Keratinocyte (primary cell): ENCODE measurements around the gene GNB1. TPM values are rescaled to one million over a fixed set of nuclear protein-coding genes. Genes with fewer than 3 reads are reported as not detected.
A peak's percentile ranks its signal among the peaks of the same experiment; 100 is the strongest.

Experiments used
- DNase-seq: peaks from one replicate; pipeline ENCODE4 v3.0.0-alpha.2; 2011; ENCODE audit warnings: low read depth, missing footprints, low spot score
- FAIRE-seq: peaks from 2 replicates; lab custom pipeline; 2011; peaks lifted over from hg19 to GRCh38; lab: Jason Lieb, UNC
- H2AFZ ChIP-seq: 2 replicates; pipeline ENCODE4 v1.6.0; 2012; ENCODE audit warnings: low read length, control low read depth, inconsistent platforms; ENCODE audit not compliant: control insufficient read depth
- H3K27ac ChIP-seq: 2 replicates; pipeline ENCODE4 v1.5.1; 2011; ENCODE audit warnings: low read length; ENCODE audit not compliant: control insufficient read depth, insufficient read depth
- H3K27me3 ChIP-seq: 3 replicates; pipeline ENCODE4 v1.6.0; 2011; ENCODE audit warnings: low read length; ENCODE audit not compliant: control insufficient read depth, insufficient read depth; ENCODE audit errors: extremely low read depth
- H3K36me3 ChIP-seq, 2 experiments: 2 replicates in 1 of 2; 3 replicates in 1 of 2; pipeline ENCODE4 v1.5.1; 2011; ENCODE audit warnings: low read length in 2 of 2, mild to moderate bottlenecking in 1 of 2; ENCODE audit not compliant: control insufficient read depth in 2 of 2, insufficient read depth in 2 of 2; ENCODE audit errors: extremely low read depth in 1 of 2
- H3K4me1 ChIP-seq: 3 replicates; pipeline ENCODE4 v1.5.1; 2011; ENCODE audit warnings: low read length; ENCODE audit not compliant: control insufficient read depth, insufficient read depth; ENCODE audit errors: extremely low read depth
- H3K4me2 ChIP-seq: 3 replicates; pipeline ENCODE4 v1.6.0; 2011; ENCODE audit warnings: low read depth, low read length; ENCODE audit not compliant: control insufficient read depth, insufficient read depth; ENCODE audit errors: extremely low read depth
- H3K4me3 ChIP-seq, 3 experiments: fragments of 200-600 bp in 1 of 3; sonication (generic) in 1 of 3; 2 replicates in 2 of 3; 3 replicates in 1 of 3; pipeline ENCODE4 v1.5.1; 2011 to 2016; ENCODE audit warnings: low read length in 3 of 3, mild to moderate bottlenecking in 3 of 3, control low read depth in 2 of 3, inconsistent platforms in 1 of 3, low read depth in 1 of 3, mixed read lengths in 1 of 3, mixed run types in 1 of 3, moderate library complexity in 1 of 3; ENCODE audit not compliant: control insufficient read depth in 2 of 3, insufficient read depth in 2 of 3; ENCODE audit errors: extremely low read depth in 1 of 3
- H3K79me2 ChIP-seq: 2 replicates; pipeline ENCODE4 v1.6.0; 2012; ENCODE audit warnings: low read length; ENCODE audit not compliant: control insufficient read depth, insufficient read depth
- H3K9ac ChIP-seq: 3 replicates; pipeline ENCODE4 v1.6.0; 2011; ENCODE audit warnings: low read length; ENCODE audit not compliant: control insufficient read depth, insufficient read depth; ENCODE audit errors: extremely low read depth
- H3K9me1 ChIP-seq: 3 replicates; pipeline ENCODE4 v1.6.0; 2011; ENCODE audit warnings: low read length; ENCODE audit not compliant: control insufficient read depth, insufficient read depth; ENCODE audit errors: extremely low read depth
- H3K9me3 ChIP-seq: 2 replicates; pipeline ENCODE4 v1.5.1; 2012; ENCODE audit warnings: low read depth, low read length; ENCODE audit not compliant: control insufficient read depth
- H4K20me1 ChIP-seq: 3 replicates; pipeline ENCODE4 v1.6.0; 2011; ENCODE audit warnings: low read length; ENCODE audit not compliant: control insufficient read depth, insufficient read depth; ENCODE audit errors: extremely low read depth
- EZH2 ChIP-seq: IDR thresholded peaks from one replicate; pipeline ENCODE4 v1.6.1; 2012; ENCODE audit warnings: inconsistent platforms, mild to moderate bottlenecking, low read length, moderate library complexity
- dilution Hi-C: fragments of 300-500 bp; cut with MboI; formaldehyde crosslinking; loops from one replicate; pipeline ENCODE4 v1.7.0; 2020; ENCODE audit warnings: low sequenced_read_pairs; ENCODE audit not compliant: extremely low pct_ligation_motif_present
- polyA plus RNA-seq, 5 experiments: library from polyadenylated mRNA; depleted of rRNA in 3 of 5; stranded (reverse) in 3 of 5; stranded (forward) in 1 of 5; unstranded in 1 of 5; fragments of >200 nt; gene quantifications; 1 replicate in 1 of 5; 2 replicates in 3 of 5; 3 replicates in 1 of 5; pipeline versions ENCODE4 v1.2.1 to v1.2.3, GENCODE V29; 2011 to 2012; ENCODE audit warnings: missing spikeins in 2 of 5, low read depth in 1 of 5, low replicate concordance in 1 of 5
- TF ChIP-seq, protein P1 (sequence below), 3 experiments: IDR thresholded peaks in 1 of 3; conservative IDR thresholded peaks in 1 of 3; optimal IDR thresholded peaks in 1 of 3; 2 replicates in 2 of 3; 3 replicates in 1 of 3; pipeline versions ENCODE3 to v1.5.1; 2011; ENCODE audit warnings: low read length in 3 of 3, mild to moderate bottlenecking in 3 of 3, moderate library complexity in 2 of 3, control low read depth in 1 of 3, inconsistent platforms in 1 of 3; ENCODE audit not compliant: insufficient read depth in 2 of 3; ENCODE audit errors: extremely low read depth in 1 of 3

GNB1 gene
- polyA plus RNA-seq, 1 donor (not counting 4 experiments of a cell fraction or from before 2014, with no cell fraction given) = 364 TPM

DNA sequence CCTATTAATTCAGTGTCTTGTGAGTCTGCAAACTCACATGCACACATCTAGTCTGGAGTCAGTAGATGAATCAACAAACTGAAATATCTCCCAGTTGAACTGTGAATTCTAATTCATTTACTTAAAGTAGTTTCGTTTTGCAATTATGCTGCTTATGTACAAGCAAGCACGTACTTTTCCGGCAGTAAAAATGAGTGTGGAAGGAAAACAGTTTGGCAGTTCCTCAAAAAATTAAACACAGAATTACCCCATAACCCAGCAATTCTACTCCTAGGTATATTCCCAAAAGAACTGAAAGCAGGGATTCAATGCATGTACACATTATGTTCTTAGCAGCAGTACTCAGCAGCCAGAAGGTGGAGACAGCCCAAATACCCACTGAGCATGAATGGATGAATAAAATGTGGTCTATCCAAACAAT, 49.3 kb downstream of the GNB1 start:
- Histone ChIP-seq H3K4me2 (no peak overlapping the region), H3K27ac (no peak overlapping the region), H3K4me1 (peaks cover 7% of the 10 kb centered on the region), H3K36me3 (peaks cover 0 to 5% of the 10 kb centered on the region in 2 experiments), H4K20me1 (peaks cover 32% of the 10 kb centered on the region), H2AFZ (no peak overlapping the region), H3K9ac (no peak overlapping the region), H3K79me2 (peaks cover 86% of the 10 kb centered on the region), H3K4me3 (no peak overlapping the region), H3K27me3 (no peaks in the 10 kb centered on the region), H3K9me1 (no peaks in the 10 kb centered on the region), H3K9me3 (no peaks in the 10 kb centered on the region)
- FAIRE-seq = no peak
- dilution Hi-C loops = no loop called here
- no peak for DNase-seq
- TF ChIP-seq, protein P1, sequence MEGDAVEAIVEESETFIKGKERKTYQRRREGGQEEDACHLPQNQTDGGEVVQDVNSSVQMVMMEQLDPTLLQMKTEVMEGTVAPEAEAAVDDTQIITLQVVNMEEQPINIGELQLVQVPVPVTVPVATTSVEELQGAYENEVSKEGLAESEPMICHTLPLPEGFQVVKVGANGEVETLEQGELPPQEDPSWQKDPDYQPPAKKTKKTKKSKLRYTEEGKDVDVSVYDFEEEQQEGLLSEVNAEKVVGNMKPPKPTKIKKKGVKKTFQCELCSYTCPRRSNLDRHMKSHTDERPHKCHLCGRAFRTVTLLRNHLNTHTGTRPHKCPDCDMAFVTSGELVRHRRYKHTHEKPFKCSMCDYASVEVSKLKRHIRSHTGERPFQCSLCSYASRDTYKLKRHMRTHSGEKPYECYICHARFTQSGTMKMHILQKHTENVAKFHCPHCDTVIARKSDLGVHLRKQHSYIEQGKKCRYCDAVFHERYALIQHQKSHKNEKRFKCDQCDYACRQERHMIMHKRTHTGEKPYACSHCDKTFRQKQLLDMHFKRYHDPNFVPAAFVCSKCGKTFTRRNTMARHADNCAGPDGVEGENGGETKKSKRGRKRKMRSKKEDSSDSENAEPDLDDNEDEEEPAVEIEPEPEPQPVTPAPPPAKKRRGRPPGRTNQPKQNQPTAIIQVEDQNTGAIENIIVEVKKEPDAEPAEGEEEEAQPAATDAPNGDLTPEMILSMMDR (optimal IDR thresholded peaks at IDR 0.05 in 1 of 3, IDR thresholded peaks at IDR 0.05 in 1 of 3, conservative IDR thresholded peaks at IDR 0.05 in 1 of 3; ENCODE audit: extremely low read depth in 1 of 3, insufficient read depth in 2 of 3, low read length in 3 of 3) = peak in 1 of 3 experiments; percentile 18
- no peak for TF ChIP-seq EZH2

GRCh38 chr1:1839311-1839965, 51.4 kb downstream of the GNB1 start:
- TF ChIP-seq, protein P1 (optimal IDR thresholded peaks at IDR 0.05 in 1 of 3, IDR thresholded peaks at IDR 0.05 in 1 of 3, conservative IDR thresholded peaks at IDR 0.05 in 1 of 3; ENCODE audit: extremely low read depth in 1 of 3, insufficient read depth in 2 of 3, low read length in 3 of 3) = no peak
- TF ChIP-seq EZH2 = no peak
- Histone ChIP-seq H3K36me3 (peaks cover 7 to 9% of the 10 kb centered on the region in 2 experiments), H3K27ac (no peak overlapping the region), H3K9ac (no peak overlapping the region), H3K27me3 (no peaks in the 10 kb centered on the region), H3K4me3 (no peak overlapping the region), H3K9me1 (peaks cover 4% of the 10 kb centered on the region), H3K4me1 (peaks cover 27% of the 10 kb centered on the region), H4K20me1 (peaks cover 38% of the 10 kb centered on the region), H3K79me2 (peaks cover 77% of the 10 kb centered on the region), H3K9me3 (no peaks in the 10 kb centered on the region), H2AFZ (no peak overlapping the region), H3K4me2 (no peak overlapping the region)
- DNase-seq (no peak), FAIRE-seq (no peak)
- dilution Hi-C loops = no loop called here
